HG03108 (cell line): ENCODE measurements around the gene COMTD1.

Source experiments
- ATAC-seq: cut with Tn5 transposase; IDR thresholded peaks from one replicate; pipeline ENCODE4 v1.9.1; 2021; ENCODE audit warnings: moderate library complexity; ENCODE audit not compliant: unreplicated experiment

COMTD1 gene

GRCh38 chr10:75235375-75236177 lies at the start of gene COMTD1:
Gene COMTD1 (minus strand): TSS chr10:75235957. CDS start chr10:75235928, 29 bp downstream.
- peak; percentile 60 for ATAC-seq

DNA sequence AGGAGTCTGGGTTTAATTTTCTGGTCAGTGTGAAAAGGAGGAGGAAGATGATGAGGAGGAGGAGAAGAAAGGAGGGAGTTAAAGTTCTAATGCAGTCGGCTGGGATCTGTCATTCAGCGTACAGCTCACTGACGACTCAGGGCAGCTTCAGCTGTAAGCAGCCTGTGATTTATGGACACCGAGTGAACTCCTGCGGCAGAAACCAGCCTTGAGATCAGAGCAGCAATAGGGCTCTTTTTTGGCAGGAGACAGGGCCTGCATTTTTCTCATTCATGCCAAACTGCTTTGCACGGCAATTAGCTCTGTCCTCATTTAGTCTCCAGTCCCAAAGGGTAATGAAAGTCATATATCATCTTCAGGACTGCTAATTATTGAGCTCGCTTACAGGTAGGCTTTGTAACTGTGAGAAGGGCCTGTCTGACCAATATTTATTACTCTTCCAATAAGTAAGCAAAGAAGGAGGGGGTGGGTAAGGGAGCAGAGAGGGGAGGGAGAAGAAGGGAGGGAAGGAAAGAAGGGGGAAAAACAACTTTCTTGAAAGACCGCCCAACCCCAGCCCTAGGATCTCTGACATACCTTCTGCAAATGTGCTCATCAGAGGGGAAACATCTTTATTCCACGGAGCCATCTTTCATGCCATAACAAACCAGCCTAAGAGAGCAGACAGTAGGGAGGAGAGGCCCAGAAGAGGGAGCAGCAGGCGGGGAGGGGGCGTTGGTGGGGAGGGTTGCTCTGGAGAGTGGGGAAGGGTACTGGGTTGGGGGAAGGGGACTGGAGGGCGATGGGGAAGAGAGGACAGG lies 48.1 kb upstream of the COMTD1 start:
- no peak for ATAC-seq

GRCh38 chr10:75283078-75283670 lies 47.4 kb upstream of the COMTD1 start:
- no peak for ATAC-seq

GRCh38 chr10:75281974-75282373 lies 46.2 kb upstream of the COMTD1 start:
- ATAC-seq = no peak

DNA sequence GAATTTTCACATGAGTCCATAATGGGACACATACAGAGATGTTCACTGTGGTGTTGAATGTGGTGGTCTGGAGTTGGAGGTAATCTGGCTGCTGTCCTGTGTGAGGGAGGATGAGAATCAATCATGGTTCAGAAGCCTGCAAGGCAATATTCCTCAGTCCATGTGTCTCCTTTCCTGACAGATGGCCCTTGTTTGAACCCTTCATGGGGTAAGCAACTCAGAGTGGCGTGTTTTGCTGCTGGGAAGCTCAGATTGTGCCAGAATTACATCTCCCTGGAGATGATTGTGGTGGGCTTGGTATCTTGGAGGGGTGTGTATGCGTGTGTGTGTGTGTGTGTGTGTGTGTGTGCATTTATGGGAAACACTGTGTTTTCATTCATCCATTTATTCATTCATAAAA lies 44.5 kb upstream of the COMTD1 start:
- ATAC-seq = no peak

DNA sequence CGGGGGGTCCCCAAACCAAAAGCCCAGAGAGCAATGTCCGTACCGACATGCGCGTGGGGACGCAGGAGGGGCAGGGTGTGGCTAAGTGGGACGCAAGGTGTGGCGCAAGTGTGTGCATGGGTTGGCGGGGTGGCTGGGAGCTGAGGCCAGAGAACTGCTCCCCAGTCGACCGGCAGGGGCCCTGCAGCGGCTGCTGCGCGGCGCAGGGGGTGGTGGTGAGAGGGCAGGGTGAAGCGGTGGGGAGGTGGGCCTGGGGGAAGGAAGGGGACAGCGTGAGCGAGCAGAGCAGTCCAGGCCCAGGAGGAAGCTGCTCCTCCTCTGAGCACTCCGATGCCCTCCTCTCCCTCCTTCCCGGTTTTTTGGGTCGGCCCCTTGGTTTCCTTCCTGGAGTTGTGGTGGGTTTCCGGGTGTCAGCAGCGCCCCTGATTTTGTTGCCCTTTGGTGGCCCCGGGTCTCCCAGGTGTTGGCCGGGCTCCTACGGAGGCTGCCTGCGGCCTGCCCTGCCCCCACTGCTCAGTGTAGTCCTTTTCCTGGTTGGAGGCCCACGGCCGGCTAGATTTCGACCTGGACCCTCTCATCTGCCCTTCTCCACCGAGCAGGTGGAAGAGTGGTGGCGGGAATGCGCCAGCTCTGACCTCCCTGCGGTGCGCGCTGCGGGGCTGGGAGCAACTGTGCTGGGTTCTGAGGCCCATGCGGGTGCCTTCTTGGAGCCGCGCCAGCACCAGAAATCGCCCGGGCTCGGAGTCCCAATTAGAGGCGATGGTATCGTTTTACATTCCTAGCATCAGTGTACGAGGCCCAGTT lies 40.5 kb upstream of the COMTD1 start:
- no peak for ATAC-seq

DNA sequence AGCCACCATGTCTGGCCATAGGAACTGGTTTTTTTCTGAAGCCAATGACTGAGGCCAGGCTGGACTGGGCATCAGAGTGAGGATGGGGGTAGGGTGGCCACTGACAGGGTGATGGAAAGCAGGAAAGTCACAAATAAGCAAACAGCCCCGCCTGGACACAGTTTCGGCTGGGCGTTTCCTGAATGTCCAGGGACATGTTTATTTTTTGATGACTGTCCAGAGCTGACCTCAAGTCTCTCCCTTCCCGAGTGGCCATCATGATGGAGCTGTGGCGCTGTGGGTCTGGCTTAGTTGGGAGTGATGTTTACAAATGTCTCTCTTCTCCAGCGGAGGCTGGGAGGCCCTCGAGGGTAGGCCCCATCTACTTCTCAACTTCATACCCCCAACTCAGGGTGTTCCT lies 37.1 kb upstream of the COMTD1 start:
- no peak for ATAC-seq

DNA sequence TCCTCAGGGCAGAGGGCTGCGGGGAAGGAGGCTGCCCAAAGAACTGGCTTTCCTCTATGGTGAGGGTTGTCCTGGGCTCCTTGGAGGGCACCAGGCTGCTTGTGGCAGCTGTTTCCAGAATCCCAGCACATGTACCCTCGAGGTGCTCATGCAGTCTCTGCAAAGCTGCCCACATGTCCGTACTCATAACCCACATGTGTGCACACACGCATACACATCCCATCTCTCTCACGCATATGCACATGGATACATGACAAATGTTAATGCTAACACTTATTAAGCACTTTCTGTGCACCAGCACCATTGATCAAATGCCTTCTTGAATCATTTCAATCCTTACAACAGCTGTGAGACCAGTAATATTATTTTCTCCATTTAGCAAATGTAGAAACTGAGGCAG lies 36.3 kb upstream of the COMTD1 start:
- ATAC-seq = no peak

DNA sequence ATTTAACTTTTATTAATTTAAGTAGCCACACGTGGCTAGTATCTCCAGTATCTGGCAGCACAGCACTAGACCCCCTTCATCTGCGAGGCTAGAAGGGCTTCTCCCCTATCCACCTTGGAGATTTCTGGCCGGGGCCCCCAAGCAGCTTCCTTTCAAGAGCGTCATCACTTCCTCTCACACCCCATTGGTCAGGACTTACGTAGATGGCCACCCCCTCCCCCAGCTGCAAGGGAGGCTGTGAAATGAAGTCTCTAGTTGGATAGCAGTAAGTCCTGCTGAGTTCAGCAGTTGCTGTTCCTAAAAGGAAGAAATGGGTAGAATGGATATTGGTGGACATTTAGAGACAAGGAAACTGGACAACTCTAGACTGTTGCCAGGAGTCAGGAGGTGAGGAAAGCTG lies 33.8 kb upstream of the COMTD1 start:
- no peak for ATAC-seq

- ATAC-seq = no peak
These were observed 31.2 kb upstream of the COMTD1 start for GRCh38 chr10:75266945-75267344.

DNA sequence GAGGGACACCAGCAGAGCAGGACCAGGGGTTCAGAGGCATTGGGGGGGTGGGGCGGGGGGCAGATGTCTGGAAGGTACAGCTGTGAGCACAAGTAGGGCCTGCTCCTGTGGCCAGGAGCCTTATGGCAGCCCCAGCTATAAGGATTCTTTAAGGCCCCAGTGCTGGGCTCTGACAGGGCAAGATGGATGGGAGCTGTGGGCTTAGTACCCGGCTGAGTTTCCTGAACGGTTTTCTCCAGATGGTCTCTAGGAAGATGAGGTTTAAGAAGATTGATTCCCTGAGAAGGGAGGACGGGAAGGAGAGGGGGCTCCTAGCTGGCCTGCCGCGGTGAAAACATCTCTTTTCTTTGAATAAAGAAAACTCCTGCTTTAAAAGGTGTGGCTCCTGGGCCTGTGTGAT lies 30.1 kb upstream of the COMTD1 start:
- no peak for ATAC-seq

DNA sequence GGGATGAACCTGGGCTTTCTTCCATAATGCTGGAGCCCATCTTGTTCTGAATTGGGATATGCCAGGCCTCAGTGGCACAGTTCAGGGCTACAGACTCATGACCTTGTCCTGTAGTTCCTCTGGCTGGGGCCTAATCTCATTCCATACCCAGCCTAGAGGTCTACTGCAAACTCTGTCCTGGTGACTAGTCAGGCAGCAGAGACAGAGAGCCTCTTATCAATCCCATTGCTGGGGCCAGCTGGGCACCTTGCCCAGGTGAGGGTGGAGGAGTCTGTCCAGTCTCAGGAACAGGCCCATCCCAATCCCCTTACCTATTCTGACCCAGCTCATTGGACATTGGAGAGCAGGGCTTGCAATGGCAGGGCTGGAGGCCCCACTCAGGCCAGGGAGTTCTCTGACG lies 28.0 kb upstream of the COMTD1 start:
- ATAC-seq = no peak

- no peak for ATAC-seq
These were observed 26.3 kb upstream of the COMTD1 start for GRCh38 chr10:75261813-75262705.

GRCh38 chr10:75260990-75261389 lies 25.2 kb upstream of the COMTD1 start:
- ATAC-seq = no peak

- no peak for ATAC-seq
These were observed 19.0 kb upstream of the COMTD1 start for GRCh38 chr10:75254739-75255138.

DNA sequence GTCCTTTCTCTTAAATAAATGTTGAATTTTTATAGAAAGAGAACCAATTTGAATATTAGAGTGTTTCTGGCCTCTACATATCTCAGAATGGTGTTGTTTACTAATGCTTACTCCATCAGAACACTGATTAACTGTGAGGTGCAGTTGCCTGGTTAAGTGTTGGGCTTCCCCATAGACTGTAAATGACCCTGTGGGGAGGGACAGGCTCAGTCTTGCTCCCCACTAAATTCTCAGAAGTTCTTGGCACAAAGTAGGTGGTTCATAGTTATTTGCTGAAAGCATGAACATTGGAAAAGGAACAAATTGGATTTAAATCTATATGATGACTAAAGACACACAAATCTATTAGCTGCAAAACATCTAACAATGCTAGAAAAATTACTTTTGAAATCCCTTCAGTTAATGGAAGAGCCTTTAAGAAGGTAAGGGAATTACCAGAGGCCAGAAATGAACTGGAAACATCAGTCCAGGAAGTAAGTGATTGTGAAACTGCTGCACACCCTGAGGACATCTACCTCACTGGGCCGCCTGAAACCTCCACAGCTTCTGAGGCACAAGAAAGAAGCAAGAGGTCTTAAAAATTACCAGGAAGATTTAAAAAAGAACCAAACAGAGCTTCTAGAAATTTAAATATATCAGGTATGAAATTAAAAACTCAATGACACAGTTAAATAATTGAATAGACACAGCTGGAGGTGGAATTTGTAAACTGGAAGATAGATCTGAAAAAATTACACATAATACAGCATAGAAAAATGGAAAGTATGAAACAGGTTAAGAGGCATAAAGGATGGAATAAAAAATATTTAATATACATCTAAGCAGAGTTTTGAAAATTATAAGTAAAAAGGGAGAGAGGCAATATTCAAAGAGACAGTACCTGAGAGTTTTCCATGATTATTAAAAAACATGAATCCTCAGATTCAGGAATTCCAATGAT lies 17.8 kb upstream of the COMTD1 start:
- no peak for ATAC-seq

DNA sequence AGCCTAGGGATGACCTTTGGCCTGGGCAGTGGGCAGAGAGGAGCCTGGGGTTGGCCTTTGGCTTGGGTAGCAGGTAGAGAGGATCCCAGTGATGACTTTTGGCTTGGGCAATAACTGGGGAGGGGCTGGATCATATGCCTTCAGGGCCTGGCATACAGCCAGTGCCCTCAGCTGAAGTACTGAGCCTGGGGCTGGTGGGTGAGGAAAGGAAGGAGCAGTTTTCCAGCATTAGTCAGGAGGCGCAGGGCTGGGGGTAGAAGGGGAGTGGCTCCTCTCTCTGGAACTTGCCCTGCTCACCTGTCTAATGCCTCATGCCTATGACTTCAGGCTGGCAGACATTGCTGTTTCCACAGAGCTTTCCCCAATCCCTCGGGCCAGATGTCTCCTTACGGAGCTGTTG lies 15.2 kb upstream of the COMTD1 start:
- no peak for ATAC-seq

DNA sequence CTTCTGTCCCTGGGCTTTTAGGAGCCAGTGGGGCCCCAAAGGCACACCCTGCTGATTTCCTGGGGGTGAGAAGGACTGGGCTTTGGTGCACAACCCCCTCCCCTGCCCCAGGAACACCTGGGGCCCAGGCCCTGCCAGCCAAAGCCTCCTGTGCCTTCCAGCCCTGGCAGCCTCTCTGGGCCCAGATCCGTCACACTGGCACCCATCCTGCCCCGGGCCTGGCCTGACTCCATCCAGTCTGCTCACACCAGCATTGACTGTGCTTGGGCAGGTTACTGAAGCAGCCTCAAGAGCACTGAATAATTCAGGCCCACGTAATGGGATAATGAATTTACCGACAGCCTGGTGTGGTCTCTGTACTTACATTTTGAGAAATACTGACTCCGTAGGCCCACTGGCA lies 12.0 kb upstream of the COMTD1 start:
- ATAC-seq = no peak

DNA sequence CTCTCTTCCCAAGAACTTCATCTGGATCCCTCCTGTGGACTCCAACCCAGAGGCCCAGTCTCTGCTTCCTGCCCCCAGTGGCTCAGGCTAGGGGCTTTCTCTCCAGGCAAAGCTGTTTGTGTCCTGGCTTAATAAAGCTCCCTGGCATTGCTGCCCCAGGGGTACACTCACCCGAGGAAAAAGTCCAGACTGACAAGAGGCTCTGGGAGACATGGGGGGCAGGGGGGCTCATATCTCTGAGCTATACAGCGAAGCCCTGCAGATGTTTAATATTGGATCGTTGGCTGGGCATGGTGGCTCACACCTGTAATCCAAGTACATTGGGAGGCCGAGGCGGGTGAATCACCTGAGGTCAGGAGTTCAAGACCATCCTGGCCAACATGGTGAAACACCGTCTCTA lies 10.7 kb upstream of the COMTD1 start:
- no peak for ATAC-seq
